IMR-90 (cell line): ENCODE measurements around the gene PRM3.

Source experiments
- BHLHE40 ChIP-seq: fragments of 150-350 bp; IDR thresholded peaks from 2 replicates; pipeline ENCODE4 v1.6.1; 2016; ENCODE audit warnings: mild to moderate bottlenecking, low read depth, low read length
- CEBPB ChIP-seq: IDR thresholded peaks from 2 replicates; pipeline ENCODE4 v1.6.1; 2012; ENCODE audit warnings: low read depth, low read length, improper control_type of control experiment
- CHD1 ChIP-seq: IDR thresholded peaks from 2 replicates; pipeline ENCODE4 v1.6.1; 2012; ENCODE audit warnings: low read depth, low read length, improper control_type of control experiment
- POLR2A ChIP-seq: IDR thresholded peaks from 2 replicates; pipeline ENCODE4 v1.6.1; 2012; ENCODE audit warnings: mild to moderate bottlenecking, low read depth, low read length
- RFX5 ChIP-seq: IDR thresholded peaks from 2 replicates; pipeline ENCODE4 v1.8.0; 2012; ENCODE audit warnings: low read depth, mild to moderate bottlenecking, low read length, moderate library complexity
- TF ChIP-seq, protein P1 (sequence below): conservative IDR thresholded peaks from 2 replicates; pipeline ENCODE4 v1.5.1; 2012; ENCODE audit warnings: mild to moderate bottlenecking, low read depth, low read length, improper control_type of control experiment
- TF ChIP-seq, protein P2 (sequence below): fragments of 150-350 bp; IDR thresholded peaks from 2 replicates; pipeline ENCODE4 v1.6.1; 2017; ENCODE audit warnings: mild to moderate bottlenecking, antibody characterized with exemption, low read length, low read depth

DNA sequence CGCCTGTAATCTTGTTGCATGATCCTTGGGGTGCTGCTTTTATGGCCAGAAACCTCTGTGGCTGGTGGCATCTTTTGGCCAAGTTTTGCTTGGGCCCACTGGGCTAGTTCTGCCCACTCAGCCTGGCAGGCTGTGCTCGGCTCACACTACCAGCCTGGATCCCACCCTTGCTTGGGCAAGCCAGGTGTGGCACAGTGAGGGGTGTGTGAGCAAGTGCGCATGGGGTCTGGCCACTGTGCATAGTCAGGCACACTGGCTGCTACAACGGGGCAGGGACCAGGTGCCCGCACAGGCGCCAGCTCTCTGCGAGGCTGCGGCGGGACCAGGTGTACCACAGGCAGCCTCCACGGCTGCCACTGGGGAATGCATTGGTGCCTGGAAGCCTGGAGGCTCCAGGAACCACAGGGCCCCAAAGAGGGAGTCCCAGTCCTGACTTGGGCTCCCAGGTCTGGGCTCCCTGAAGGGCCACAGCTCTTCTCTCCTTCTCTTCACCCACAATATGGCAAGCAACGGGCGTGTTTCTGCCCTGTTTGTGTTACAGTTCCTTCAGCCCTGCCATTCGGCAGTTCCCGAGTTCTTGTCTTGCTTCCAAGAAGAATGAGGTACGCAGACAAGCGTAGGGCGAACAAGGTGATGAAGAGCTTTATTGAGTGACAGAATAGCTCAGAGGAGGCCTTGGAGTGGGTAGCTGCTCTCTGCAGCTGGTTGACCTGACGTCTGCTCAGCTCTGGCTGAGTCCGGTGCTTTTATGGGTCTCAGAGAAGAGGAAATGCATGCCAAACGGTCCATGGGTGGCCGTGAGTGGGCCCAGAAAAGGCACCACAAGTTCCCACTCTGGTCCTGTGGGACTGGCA is 34.4 kb upstream of the PRM3 start:
- TF ChIP-seq CHD1 (no peak), RFX5 (no peak), BHLHE40 (no peak), POLR2A (no peak), CEBPB (no peak)
- TF ChIP-seq, protein P1, sequence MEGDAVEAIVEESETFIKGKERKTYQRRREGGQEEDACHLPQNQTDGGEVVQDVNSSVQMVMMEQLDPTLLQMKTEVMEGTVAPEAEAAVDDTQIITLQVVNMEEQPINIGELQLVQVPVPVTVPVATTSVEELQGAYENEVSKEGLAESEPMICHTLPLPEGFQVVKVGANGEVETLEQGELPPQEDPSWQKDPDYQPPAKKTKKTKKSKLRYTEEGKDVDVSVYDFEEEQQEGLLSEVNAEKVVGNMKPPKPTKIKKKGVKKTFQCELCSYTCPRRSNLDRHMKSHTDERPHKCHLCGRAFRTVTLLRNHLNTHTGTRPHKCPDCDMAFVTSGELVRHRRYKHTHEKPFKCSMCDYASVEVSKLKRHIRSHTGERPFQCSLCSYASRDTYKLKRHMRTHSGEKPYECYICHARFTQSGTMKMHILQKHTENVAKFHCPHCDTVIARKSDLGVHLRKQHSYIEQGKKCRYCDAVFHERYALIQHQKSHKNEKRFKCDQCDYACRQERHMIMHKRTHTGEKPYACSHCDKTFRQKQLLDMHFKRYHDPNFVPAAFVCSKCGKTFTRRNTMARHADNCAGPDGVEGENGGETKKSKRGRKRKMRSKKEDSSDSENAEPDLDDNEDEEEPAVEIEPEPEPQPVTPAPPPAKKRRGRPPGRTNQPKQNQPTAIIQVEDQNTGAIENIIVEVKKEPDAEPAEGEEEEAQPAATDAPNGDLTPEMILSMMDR: no peak
- TF ChIP-seq, protein P2, sequence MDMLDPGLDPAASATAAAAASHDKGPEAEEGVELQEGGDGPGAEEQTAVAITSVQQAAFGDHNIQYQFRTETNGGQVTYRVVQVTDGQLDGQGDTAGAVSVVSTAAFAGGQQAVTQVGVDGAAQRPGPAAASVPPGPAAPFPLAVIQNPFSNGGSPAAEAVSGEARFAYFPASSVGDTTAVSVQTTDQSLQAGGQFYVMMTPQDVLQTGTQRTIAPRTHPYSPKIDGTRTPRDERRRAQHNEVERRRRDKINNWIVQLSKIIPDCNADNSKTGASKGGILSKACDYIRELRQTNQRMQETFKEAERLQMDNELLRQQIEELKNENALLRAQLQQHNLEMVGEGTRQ: no peak
